Astrocyte (in vitro differentiated cells and primary cell): Measurements from ENCODE around the gene LRRIQ3. TPM values are rescaled to one million over a fixed set of nuclear protein-coding genes. Genes with fewer than 3 reads are reported as not detected.

Experiments used
- DNase-seq: peaks from one replicate; pipeline ENCODE4 v3.0.0-alpha.2; 2010; ENCODE audit warnings: low read depth
- FAIRE-seq: peaks from 2 replicates; lab custom pipeline; 2011; peaks lifted over from hg19 to GRCh38; lab: Jason Lieb, UNC
- H2AFZ ChIP-seq: 2 replicates; pipeline ENCODE4 v1.6.0; 2012; ENCODE audit warnings: low read depth, low read length, inconsistent platforms
- H3K27ac ChIP-seq: 2 replicates; pipeline ENCODE4 v1.5.1; 2011; ENCODE audit warnings: low read depth, low read length, inconsistent platforms
- H3K27me3 ChIP-seq: 2 replicates; pipeline ENCODE4 v1.6.0; 2011; ENCODE audit warnings: low read length, inconsistent platforms; ENCODE audit not compliant: insufficient read depth
- H3K36me3 ChIP-seq: 2 replicates; pipeline ENCODE4 v1.5.1; 2011; ENCODE audit warnings: low read length, inconsistent platforms; ENCODE audit not compliant: insufficient read depth
- H3K4me1 ChIP-seq: 2 replicates; pipeline ENCODE4 v1.5.1; 2011; ENCODE audit warnings: low read length, inconsistent platforms; ENCODE audit not compliant: insufficient read depth
- H3K4me2 ChIP-seq: 2 replicates; pipeline ENCODE4 v1.6.0; 2012; ENCODE audit warnings: low read length, inconsistent platforms
- H3K4me3 ChIP-seq: 2 replicates; pipeline ENCODE4 v1.5.1; 2011; ENCODE audit warnings: low read depth, mild to moderate bottlenecking, low read length, inconsistent platforms; ENCODE audit not compliant: insufficient read depth
- H3K79me2 ChIP-seq: 2 replicates; pipeline ENCODE4 v1.6.0; 2012; ENCODE audit warnings: mild to moderate bottlenecking, low read length, inconsistent platforms; ENCODE audit not compliant: insufficient read depth
- H3K9ac ChIP-seq: 2 replicates; pipeline ENCODE4 v1.6.0; 2012; ENCODE audit warnings: mild to moderate bottlenecking, low read length, inconsistent platforms
- H3K9me3 ChIP-seq: 2 replicates; pipeline ENCODE4 v1.5.1; 2012; ENCODE audit warnings: low read depth, mild to moderate bottlenecking, low read length, inconsistent platforms; ENCODE audit not compliant: insufficient read depth
- H4K20me1 ChIP-seq: 2 replicates; pipeline ENCODE4 v1.6.0; 2012; ENCODE audit warnings: low read length, inconsistent platforms; ENCODE audit not compliant: insufficient read depth
- H3K27ac Mint-ChIP-seq: one replicate; pipeline ENCODE4 v1.8.0; 2021; ENCODE audit warnings: mild to moderate bottlenecking, mixed read lengths; ENCODE audit not compliant: unreplicated experiment
- H3K27me3 Mint-ChIP-seq: one replicate; pipeline ENCODE4 v1.8.0; 2021; ENCODE audit warnings: low read depth, mixed read lengths; ENCODE audit not compliant: unreplicated experiment
- H3K36me3 Mint-ChIP-seq: one replicate; pipeline ENCODE4 v1.8.0; 2021; ENCODE audit warnings: low read depth, mixed read lengths; ENCODE audit not compliant: unreplicated experiment
- H3K4me1 Mint-ChIP-seq: one replicate; pipeline ENCODE4 v1.8.0; 2021; ENCODE audit warnings: low read depth, mixed read lengths; ENCODE audit not compliant: unreplicated experiment
- H3K4me3 Mint-ChIP-seq: one replicate; pipeline ENCODE4 v1.8.0; 2021; ENCODE audit warnings: mild to moderate bottlenecking, moderate library complexity, mixed read lengths; ENCODE audit not compliant: unreplicated experiment
- H3K9me3 Mint-ChIP-seq: one replicate; pipeline ENCODE4 v1.8.0; 2021; ENCODE audit warnings: mild to moderate bottlenecking, mixed read lengths; ENCODE audit not compliant: unreplicated experiment
- EZH2 ChIP-seq: IDR thresholded peaks from 2 replicates; pipeline ENCODE4 v1.6.1; 2012; ENCODE audit warnings: mild to moderate bottlenecking, low read length, inconsistent platforms; ENCODE audit not compliant: insufficient read depth
- total RNA-seq: library from RNA; stranded (reverse); gene quantifications from 2 replicates; pipeline ENCODE4 v1.2.1, GENCODE V29; 2021
- TF ChIP-seq, protein P1 (sequence below): IDR thresholded peaks from 2 replicates; pipeline ENCODE4 v1.5.1; 2011; ENCODE audit warnings: low read depth, mild to moderate bottlenecking, inconsistent platforms, low read length, moderate library complexity; ENCODE audit not compliant: insufficient read depth

LRRIQ3 gene
- total RNA-seq, 1 donor from 2014 or later: 0.52 TPM

DNA sequence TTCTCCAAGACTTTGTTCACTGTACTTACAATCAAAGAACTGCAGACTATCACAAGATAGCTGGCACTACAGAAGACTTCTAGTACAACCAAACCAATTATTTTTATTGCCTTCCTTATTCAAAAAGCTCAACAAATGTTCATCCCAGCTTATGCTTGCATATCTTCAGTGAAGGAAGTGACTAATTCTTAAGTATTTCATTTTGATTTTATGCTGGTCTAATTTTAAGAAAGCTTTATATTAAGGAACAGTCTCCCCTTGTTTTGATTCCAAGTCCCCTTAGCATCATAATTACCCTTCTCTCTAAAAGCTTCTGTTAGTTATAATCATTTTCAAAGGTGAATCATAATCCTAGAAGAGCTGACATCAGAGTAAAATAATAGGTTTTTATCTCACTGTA lies 132.9 kb downstream of the LRRIQ3 start:
- Histone ChIP-seq H3K27me3 (no peaks in the 10 kb centered on the region), H4K20me1 (no peaks in the 10 kb centered on the region), H3K9ac (no peak overlapping the region), H3K79me2 (no peaks in the 10 kb centered on the region), H3K4me2 (no peak overlapping the region), H3K4me1 (no peaks in the 10 kb centered on the region), H3K4me3 (no peak overlapping the region), H3K27ac (no peak overlapping the region), H3K36me3 (no peaks in the 10 kb centered on the region), H2AFZ (no peak overlapping the region), H3K9me3 (no peaks in the 10 kb centered on the region)
- Mint-ChIP-seq H3K27me3 (no peaks in the 10 kb centered on the region), H3K36me3 (no peaks in the 10 kb centered on the region), H3K4me1 (peaks cover 4% of the 10 kb centered on the region), H3K4me3 (no peak overlapping the region), H3K27ac (no peak overlapping the region), H3K9me3 (no peaks in the 10 kb centered on the region)
- FAIRE-seq: no peak
- TF ChIP-seq, protein P1, sequence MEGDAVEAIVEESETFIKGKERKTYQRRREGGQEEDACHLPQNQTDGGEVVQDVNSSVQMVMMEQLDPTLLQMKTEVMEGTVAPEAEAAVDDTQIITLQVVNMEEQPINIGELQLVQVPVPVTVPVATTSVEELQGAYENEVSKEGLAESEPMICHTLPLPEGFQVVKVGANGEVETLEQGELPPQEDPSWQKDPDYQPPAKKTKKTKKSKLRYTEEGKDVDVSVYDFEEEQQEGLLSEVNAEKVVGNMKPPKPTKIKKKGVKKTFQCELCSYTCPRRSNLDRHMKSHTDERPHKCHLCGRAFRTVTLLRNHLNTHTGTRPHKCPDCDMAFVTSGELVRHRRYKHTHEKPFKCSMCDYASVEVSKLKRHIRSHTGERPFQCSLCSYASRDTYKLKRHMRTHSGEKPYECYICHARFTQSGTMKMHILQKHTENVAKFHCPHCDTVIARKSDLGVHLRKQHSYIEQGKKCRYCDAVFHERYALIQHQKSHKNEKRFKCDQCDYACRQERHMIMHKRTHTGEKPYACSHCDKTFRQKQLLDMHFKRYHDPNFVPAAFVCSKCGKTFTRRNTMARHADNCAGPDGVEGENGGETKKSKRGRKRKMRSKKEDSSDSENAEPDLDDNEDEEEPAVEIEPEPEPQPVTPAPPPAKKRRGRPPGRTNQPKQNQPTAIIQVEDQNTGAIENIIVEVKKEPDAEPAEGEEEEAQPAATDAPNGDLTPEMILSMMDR: no peak
- TF ChIP-seq EZH2: no peak
- DNase-seq: no peak

DNA sequence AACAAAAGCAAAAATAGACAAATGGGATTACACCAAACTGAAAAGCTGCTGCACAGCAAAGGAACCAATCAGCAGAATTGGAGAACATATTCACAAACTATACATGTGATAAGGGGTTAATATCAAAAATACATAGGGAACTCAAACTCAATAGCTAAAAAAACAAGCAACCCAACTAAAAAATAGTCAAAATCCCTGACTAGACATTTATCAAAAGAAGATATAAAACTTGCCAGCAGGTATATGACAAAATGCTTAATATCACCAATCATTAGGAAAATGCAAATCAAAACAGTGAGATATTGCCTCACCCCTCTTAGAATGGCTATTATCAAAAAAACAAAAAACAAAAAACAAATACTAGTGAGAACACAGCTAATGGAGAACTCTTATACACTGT lies 140.3 kb downstream of the LRRIQ3 start:
- H3K4me1 Mint-ChIP-seq: peaks cover 4% of the 10 kb centered on the region
- H3K9me3 ChIP-seq: no peaks in the 10 kb centered on the region
- DNase-seq (no peak), FAIRE-seq (no peak)
- H2AFZ ChIP-seq: no peak overlapping the region
- no peak overlapping the region for H3K4me3 Mint-ChIP-seq
- no peaks in the 10 kb centered on the region for H3K36me3 ChIP-seq
- no peaks in the 10 kb centered on the region for H3K27me3 Mint-ChIP-seq
- H3K27ac ChIP-seq: no peak overlapping the region
- H4K20me1 ChIP-seq: no peaks in the 10 kb centered on the region
- no peak overlapping the region for H3K9ac ChIP-seq
- TF ChIP-seq EZH2: no peak
- H3K79me2 ChIP-seq: no peaks in the 10 kb centered on the region
- no peaks in the 10 kb centered on the region for H3K27me3 ChIP-seq
- H3K4me2 ChIP-seq: no peak overlapping the region
- no peaks in the 10 kb centered on the region for H3K4me1 ChIP-seq
- H3K9me3 Mint-ChIP-seq: no peaks in the 10 kb centered on the region
- H3K27ac Mint-ChIP-seq: no peak overlapping the region
- no peaks in the 10 kb centered on the region for H3K36me3 Mint-ChIP-seq
- H3K4me3 ChIP-seq: no peak overlapping the region

DNA sequence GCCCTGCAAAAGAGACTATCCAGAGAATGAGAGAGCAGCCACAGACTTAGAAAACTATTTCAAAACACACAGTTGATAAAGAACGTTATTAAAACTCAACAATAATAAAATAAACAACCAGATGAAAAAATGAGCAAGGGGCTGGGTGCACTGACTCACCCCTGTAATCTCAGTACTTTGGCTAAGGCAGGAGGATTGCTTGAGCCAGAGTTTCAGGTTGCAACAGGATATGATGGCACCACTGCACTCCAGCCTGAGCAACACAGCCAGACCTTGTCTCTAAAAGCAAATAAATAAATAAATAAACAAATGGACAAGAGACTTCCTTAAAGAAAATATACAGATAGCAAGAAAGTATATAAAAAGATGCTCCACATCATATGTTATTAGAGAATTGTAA lies 144.6 kb downstream of the LRRIQ3 start:
- no peak overlapping the region for H3K4me2 ChIP-seq
- H3K4me3 ChIP-seq: no peak overlapping the region
- no peaks in the 10 kb centered on the region for H3K27me3 ChIP-seq
- no peaks in the 10 kb centered on the region for H4K20me1 ChIP-seq
- no peak overlapping the region for H3K9ac ChIP-seq
- H3K4me3 Mint-ChIP-seq: no peak overlapping the region
- H3K4me1 ChIP-seq: no peaks in the 10 kb centered on the region
- H3K27ac ChIP-seq: no peak overlapping the region
- no peaks in the 10 kb centered on the region for H3K9me3 Mint-ChIP-seq
- no peaks in the 10 kb centered on the region for H3K79me2 ChIP-seq
- DNase-seq (peak; percentile 3), FAIRE-seq (no peak)
- no peaks in the 10 kb centered on the region for H3K4me1 Mint-ChIP-seq
- H3K27me3 Mint-ChIP-seq: no peaks in the 10 kb centered on the region
- H3K36me3 Mint-ChIP-seq: no peaks in the 10 kb centered on the region
- TF ChIP-seq, protein P1: no peak
- no peak for TF ChIP-seq EZH2
- no peaks in the 10 kb centered on the region for H3K9me3 ChIP-seq
- no peak overlapping the region for H3K27ac Mint-ChIP-seq
- no peak overlapping the region for H2AFZ ChIP-seq
- H3K36me3 ChIP-seq: no peaks in the 10 kb centered on the region
